ENCODE measurements around the gene EXD1.
A peak's percentile ranks its signal among the peaks of the same experiment; 100 is the strongest.
"Not testable (repeated sequence)": the region's sequence is repeated elsewhere in the genome, so short reads cannot be mapped to it uniquely, and the experiment has no call there.

Gene EXD1, protein sequence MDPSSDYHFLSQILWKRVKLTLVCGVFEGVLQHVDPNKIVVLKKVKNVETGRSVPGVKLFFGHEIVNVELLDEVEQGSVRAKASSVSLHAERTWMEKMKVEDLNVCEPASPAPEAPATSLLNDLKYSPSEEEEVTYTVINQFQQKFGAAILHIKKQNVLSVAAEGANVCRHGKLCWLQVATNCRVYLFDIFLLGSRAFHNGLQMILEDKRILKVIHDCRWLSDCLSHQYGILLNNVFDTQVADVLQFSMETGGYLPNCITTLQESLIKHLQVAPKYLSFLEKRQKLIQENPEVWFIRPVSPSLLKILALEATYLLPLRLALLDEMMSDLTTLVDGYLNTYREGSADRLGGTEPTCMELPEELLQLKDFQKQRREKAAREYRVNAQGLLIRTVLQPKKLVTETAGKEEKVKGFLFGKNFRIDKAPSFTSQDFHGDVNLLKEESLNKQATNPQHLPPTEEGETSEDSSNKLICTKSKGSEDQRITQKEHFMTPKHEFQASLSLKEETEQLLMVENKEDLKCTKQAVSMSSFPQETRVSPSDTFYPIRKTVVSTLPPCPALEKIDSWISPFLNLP

DNA sequence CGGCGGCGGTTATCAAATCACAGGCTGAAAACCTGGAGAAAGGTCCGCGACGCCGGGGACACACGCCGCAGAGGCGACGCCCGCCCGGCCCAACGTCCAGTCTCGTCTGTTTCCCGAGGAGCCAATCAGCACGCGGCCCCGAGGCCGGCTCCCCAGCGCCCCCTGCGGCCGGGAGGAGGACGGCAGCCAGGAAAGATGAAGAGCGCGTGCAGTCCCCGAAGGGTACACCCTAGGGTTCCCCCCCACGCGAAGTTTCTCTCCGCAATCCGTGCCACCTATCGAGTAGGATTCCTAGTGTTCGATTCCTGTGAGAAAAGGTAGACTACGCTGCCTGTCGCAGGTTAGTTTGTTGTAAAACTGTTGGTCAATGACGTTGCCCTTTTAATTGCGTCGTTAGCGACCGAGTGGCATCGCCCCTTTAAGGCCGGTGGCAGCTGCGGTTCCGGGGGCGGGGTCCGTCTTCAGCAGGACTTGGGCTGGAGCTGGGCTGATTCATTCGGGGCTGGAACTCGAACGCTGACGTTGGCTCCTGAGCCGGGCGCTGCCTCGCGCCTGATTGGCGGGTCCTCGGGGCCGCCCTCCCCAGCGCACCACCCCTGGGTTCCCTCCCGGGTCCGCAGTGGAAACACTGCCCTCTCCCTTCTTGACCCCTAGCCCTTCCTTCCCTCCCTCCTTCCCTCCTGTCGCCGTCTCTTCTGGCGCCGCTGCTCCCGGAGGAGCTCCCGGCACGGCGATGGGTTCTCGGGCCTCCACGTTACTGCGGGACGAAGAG lies at the start of gene EXD1, which contains the start of gene CHP1:
Gene EXD1 (minus strand): TSS at position 108 of the 772 bp plus-strand sequence. CDS start 4,182 bp downstream, outside the sequence.
Gene CHP1 (plus strand): TSS at position 619 of the 772 bp plus-strand sequence. CDS start 115 bp downstream, at position 734.
- peak; percentile 79 to 99 (median 96) for DNase-seq

DNA sequence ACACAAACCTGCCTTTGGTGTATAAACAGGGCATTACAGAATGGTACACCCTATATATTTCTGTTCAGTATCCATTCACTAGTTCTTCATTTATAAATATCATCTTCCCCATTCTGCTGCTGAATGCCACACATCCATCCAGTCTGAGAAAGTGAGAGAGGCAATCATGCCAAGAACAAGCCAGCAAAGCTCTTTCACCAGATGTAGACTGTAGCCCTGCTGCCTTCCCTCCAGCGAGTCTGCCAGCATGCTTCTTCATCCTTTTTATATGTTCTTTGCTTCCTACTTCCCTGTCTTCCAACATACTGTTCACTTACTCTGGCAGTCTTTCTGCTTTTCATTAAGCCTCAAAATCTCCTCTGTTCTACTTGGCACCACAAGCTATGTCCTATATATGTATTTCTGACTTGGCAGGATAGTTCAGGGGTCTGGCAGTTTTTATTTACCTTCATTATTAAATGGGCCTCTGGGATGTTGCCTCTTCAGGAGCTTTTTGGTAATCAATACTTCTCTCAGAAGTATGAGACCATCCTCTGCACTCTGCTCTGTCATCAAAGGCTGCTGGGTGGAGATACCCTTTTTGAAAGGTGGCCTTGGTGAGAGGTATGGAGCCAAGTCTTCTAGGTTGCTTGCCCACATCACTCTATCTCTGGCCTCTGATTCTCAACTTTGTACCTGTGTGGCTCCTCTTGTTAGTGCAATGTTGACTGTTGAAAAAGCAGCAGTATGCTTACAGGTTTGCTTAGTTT lies 49.2 kb upstream of the EXD1 start:
- DNase-seq, result peak in 18 of 58 donors; percentile 2 to 39 (median 7)

DNA sequence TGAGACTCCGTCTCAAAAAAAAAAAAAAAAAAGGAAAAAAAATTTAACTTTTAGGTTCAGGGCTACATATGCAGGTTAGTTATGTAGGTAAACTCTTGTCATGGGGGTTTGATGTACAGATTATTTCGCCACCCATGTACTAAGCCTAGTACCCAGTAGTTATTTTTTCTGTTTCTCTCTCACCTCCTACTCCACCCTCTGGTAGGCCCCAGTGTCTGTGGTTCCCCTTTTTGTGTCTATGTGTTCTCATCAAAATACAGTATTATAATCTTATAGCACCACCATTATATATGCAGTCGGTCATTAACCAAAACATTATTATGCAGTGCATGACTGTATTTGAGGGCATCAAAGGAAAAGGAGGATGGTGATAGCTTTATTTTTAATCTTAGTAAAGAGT lies 47.8 kb upstream of the EXD1 start:
- no peak for DNase-seq

DNA sequence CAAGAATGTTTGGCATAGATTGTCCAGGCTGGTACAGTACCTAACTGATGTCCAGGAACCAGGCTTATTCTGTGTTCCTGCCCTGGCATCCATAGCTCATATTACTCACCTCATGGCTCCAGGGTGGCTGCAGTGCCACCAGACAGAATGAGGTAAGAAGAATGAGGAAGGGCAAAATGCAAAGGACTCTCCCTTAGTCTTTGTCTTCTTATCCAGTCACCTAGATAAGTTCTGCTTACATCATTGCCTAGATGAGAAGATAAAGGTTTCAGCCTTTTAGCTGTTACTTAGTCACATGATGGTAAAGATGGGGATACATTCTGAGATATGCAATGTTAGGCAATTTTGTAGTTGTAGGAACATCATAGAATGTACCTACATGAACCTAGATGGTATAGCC lies 46.3 kb upstream of the EXD1 start:
- no peak for DNase-seq

DNA sequence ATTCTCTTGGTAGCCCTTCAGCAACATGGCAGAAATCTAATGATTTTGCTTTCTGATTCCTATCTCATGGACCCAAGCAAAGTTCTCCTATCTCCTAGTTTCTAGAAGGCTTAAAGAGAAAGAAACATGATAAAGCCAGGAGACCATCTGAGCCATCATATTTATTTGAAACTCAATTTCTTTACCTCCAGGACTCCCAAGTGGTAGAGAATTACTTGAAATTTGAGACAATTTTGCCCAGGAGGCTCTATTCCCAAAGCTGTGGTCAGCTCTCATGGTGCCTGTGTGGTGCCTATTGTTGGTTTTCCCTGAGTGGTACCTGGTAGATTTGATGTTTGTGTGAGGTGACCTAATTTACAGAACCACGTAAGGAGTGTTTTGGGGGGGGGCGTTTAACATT lies 39.3 kb upstream of the EXD1 start:
- DNase-seq, result no peak

DNA sequence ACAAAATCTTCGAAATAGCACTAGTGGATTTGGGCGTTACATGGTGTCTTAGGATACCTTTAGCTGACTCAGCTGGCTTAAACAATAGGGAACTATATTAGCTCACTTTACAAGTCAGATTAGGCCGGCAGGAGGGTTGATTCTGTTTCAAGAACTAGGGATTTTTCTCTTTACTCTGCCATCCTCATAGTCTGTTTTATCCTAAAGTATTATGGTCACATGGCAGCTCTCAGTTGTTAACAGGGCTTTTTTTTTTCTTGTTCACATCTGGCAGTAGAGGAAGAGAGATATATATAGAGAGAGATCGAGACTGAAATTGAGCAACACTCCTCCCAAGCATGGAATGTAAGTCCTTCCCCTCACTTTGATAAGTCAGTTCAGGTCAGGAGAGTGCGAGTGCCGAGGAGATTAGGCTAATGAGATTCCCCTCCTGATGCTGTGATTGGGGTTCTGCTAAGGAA lies 33.4 kb upstream of the EXD1 start:
- no peak for DNase-seq

DNA sequence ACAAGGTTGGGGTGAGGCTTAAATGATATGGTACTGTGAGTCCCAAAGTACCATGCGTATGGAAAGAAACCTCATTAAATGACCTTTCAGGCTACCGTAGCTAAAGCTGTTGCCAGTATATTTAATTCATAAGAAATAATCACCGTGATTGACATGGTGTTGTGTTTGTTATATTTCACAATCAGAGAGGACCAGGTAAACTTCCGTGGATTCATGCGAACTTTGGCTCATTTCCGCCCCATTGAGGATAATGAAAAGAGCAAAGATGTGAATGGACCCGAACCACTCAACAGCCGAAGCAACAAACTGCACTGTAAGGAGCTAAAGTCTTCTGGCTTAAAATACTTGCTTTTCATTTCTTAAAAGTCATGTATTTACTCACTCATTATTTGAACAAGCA lies 32.0 kb upstream of the EXD1 start:
- DNase-seq, result no peak

DNA sequence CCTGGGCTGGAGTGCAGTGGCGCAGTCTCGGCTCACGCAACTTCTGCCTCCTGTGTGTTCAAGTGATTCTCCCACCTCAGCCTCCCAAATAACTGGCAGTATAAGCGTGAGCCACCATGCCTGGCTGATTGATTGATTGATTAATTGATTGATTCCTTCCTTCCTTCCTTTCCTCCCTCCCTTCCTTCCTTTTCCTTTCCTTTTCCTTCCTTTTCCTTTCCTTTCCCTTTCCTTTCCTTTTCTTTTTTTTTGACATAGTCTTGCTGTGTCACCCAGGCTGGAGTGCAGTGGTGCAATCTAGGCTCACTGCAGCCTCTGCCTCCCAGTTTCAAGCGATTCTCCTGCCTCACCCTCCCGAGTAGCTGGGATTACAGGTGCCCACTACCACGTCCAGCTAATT lies 30.4 kb upstream of the EXD1 start:
- DNase-seq, result not testable (repeated sequence)

DNA sequence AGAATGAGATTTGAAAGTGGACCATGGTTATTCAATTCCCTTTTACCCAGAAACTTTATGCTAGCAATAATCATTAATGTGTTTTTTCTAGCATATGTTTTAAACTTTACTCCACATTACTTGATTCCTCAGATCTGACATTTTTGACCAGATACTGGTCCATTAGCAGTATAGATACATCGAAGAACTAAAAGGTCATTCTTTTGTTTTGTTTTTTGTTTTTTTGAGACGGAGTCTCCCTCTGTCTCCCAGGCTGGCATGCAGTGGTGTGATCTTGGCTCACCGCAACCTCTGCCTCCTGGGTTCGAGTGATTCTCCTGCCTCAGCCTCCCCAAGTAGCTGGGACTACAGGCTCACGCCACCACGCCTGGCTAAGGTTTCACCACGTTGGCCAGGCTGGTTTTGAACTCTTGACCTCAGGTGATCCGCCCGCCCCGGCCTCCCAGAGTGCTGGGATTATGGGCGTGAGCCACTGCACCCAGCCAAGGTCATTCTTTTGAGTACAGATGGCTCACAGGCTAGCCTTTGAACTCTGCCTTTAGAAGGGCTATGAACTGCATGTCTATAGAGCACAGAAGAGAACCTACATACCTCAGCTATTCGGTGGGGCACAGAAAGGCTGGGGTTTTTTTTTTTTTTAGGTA lies 29.1 kb upstream of the EXD1 start:
- no peak for DNase-seq

DNA sequence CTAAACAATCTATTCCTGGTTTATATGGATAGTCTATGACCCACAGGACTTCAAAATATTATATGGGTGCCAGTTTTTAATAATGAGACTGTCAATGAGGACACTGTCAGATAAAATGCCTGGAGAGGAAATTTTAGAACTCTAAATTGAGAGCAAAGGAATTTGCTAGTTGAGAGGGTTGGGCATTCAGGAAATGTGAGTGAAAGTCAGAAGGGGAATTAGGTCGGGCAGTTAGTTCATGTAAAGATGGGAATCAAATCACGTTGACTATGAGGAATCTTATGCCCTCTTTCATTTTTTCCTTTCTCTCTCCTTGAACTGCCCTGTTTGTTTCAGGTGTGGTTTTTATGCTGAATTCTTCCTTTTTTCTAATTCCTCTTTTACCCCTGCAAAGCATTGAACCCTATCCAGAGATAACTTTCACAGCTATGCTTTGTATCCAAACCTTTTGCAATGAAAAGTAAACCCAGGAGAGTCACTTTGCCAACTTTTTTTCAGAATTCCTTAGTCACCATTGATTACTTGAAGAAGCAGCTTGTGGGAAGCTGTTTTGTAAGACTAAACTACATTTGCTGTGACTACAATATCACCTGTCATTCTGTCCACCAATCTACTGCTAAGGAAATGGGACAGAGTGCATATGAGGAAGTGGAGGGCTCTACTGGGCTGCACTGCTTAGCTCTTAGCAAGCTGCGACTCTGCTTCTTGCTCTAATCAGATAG lies 28.4 kb upstream of the EXD1 start:
- no peak for DNase-seq

DNA sequence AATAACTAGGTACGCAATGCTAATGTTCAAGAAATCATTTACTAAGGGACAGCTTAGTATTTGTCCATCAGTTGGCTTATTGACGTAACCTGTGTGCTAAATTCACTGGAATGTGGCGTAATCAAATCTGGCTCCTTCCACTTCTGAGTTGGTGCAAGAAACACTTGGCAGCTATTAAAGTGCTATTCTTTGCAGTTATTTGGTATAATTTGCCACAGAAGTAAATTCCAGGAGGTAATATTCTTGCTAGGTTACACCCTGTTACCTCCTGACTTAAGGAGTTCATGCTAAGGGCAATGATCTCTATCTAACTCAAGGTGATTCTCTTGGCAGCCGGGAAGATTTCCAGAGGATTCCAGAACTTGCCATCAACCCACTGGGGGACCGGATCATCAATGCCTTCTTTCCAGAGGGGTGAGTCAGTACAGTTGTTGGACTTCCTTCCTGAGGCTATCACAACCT lies 26.1 kb upstream of the EXD1 start:
- DNase-seq, result no peak

DNA sequence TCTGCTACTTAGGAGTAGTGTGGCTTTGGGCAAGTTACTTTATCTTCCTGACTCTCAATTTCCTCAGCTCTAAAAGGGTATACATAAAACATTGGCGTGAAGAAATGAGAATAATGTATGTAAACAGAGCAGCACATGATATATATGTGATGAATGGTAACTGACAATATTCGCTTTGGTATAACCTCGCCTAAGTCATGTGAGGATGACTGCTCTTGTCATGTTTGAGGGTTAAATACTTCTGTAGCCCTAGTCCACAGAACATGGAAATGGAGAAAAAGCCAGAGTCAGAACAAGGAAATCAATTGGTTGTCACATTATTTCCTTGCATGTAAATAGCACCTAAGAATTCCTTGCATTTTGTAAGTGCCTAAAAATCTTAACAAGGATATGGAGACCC lies 25.5 kb upstream of the EXD1 start:
- DNase-seq, result no peak

DNA sequence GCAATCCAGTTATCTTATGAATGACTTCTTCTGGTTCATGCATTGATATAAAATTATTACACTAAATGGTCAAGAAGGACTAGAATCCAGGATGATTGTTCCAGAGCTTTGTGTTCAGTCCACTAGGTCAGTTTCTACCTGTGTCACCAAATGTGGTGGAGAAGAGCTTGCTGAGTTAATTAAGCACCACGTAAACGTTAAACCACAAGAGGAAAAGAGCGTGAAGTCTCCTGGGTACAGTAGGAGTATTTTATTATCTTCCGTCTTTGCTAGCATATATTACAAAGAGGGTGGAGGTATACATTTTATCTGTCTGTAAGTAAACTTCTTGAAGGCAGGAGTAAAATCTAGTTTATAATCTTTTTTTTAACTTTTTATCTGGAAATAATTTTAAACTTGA lies 24.0 kb upstream of the EXD1 start:
- DNase-seq, result no peak

DNA sequence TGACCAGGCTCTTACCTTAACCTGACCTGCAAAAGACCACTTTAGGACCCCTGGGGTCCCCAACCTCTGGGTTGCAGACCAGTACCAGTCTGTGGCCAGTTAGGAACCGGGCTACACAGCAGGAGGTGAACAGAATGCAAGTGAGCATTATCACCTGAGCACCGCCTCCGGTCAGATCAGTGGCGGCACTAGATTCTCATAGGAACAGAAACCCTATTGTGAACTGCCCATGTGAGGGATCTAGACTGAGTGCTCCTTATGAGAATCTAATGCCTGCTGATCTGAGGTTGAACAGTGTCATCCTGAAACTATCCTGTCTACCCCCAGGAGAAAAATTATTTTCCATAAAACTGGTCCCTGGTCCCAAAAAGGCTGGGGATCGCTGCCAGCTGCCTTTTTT lies 20.9 kb upstream of the EXD1 start:
- no peak for DNase-seq

DNA sequence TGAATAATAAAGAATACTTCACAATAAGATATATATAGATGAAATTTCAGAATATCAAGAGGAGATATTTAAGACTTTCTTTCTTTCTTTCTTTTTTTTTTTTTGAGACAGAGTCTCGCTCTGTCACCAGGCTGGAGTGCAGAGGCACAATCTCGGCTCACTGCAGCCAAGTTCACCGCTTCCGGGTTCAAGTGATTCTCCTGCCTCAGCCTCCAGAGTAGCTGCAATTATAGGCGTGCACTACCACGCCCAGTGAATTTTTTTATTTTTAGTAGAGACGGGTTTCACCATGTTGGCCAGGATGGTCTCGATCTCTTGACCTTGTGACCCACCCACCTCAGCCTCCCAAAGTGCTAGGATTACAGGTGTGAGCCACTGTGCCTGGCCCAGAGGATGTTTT lies 20.2 kb upstream of the EXD1 start:
- DNase-seq, result not testable (repeated sequence)

DNA sequence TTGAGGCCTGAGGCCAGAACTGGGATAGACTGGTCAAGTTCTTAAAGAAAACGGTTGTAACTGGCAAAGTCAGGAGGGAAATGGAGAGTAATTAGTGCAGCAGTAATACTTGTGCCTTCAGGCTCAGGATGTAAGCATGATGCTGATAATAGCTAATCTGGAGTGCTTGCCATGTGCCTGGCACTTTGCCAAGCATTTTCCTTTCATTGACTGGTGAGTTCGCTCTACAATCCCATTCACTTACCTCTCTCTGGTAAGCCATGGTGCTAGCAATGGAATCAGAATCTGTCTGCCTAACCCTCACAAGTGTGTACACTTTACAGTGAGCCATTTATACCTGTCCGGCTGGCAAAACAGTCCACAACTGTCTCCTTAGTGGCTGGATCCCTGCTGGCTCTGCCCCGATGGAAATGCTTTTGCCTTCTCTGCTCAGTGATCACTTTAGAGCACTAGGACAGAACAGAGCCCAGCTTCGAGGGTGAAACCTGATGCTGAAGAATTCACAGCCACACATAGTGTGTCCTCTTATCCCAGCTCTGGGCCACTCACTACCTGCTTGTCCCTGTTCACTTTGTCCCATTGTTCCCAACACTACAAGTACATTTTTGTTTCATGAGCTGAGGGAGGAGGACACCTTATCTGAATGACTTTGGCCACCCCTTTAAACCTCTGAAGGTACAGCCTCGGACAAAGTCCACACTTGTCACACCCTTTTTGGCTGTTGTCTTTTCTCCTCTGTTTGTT lies 10.8 kb upstream of the EXD1 start:
- DNase-seq, result peak in 2 of 58 donors; percentile 2 to 47

DNA sequence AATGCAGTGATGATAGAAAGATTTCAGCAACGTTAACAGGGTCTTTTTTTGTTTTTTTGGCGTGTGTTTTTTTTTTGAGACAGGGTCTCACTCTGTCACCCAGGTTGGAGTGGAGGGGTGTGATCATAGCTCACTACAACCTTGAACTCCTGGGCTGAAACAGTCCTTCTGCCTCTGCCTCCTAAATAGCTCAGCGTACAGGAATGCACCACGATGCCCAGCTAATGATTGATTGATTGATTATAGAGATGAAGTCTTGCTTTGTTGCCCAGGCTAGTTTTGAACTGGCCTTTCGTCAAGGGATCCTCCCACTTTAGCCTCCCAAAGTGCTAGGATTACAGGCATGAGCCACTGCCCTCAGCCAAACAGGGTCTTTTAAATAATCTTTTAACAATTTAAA lies 7.5 kb upstream of the EXD1 start:
- DNase-seq, result no peak

DNA sequence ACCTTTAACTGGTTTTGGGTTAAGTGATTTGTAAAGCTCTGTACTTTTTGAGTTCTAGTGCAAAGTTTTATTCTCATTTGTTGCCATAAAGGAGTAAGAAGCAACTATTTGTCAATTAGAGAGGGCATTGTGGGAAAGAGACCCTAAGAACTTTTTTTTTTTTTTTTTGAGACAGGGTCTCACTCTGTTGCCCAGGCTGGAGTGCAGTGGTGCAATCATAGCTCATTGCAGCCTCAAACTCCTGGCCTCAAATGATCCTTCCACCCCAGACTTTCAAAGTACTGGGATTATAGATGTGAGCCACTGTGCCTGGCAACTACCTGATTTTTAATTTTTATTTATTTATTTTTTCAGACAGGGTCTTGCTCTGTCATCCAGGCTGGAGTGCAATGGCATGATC lies 5.4 kb upstream of the EXD1 start:
- no peak for DNase-seq

DNA sequence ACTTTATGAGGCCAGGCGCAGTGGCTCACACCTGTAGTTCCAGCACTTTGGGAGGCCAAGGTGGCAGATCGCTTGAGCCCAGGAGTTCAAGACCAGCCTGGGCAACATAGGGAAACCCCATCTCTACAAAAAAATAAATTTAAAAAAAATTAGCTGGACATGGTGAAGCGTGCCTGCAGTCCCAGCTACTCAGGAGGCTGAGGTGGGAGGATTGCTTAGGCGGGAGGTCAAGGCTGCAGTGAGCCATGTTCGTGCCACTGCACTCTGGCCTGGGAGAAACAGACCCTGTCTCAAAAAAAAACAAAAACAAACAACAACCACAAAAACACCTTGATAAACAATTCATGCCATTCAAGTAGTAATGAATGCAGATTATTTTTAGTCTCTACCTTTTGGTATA lies 4.7 kb upstream of the EXD1 start:
- DNase-seq, result not testable (repeated sequence)
